Non-pigmented ciliary epithelial cell (primary cell): ENCODE measurements around the gene SOX1.

ENCODE experiments used
- DNase-seq: peaks from one replicate; pipeline ENCODE4 v3.0.0-alpha.2; 2010; ENCODE audit warnings: low read depth

The SOX1 gene

DNA sequence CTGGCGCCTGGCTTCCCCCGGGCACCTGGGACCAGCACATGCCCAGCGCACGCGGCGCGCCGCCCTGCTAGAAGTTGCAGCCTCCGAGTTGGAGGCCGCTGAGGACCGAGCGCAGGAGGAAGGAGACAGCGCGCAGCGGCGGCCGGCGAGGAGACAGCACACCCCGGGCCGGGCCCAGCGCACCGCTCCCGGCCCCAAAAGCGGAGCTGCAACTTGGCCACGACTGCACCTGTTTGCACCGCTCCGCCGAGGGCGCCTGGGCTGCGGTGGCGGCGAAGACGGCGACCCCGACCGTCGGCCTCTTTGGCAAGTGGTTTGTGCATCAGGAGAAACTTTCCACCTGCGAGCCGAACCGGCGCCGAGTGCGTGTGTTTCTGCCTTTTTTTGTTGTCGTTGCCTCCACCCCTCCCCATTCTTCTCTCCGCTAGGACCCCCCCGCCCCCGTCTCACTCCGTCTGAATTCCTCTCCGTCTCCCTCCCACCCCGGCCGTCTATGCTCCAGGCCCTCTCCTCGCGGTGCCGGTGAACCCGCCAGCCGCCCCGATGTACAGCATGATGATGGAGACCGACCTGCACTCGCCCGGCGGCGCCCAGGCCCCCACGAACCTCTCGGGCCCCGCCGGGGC is at the start of gene SOX1:
SOX1 (plus strand) TSS at position 34 of the 626 bp plus-strand sequence; CDS start at position 544, 510 bp downstream.
- DNase-seq, result no peak

DNA sequence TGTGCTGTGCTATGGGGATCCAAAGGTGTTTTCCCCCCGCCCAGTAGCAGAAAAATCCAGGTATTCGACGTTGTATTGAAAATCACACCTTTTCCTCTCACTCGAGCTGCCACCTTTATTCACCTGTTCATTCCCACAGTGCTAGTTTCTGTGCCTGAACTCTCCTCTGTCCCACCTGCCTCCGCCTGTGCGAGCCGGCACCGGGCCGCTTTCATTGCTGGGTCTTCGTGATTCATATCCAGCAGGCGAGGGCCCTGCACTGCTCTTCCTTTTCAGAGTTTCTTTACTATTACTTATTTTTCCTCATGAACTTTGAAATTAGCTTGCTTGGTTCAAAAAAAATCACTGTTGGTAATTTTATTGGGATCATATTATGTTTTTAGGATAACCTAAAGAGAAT is 42.4 kb upstream of the SOX1 start:
- DNase-seq, result no peak

DNA sequence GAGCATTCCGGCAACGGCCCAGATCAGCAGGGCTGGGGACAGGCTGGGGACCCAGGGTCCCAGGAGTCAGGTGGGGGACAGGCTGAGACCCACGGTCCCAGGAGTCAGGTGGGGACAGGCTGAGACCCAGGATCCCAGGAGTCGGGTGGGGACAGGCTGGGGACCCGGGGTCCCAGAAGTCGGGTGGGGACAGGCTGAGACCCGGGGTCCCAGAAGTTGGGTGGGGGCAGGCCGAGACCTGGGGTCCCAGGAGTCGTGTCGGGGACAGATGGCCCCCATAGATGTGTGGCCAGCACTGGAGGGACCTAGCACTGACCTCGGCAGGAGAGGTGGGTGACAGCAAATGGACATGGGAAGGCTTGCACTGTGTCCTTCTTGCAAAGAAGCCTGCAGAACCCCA is 39.7 kb upstream of the SOX1 start:
- no peak for DNase-seq

DNA sequence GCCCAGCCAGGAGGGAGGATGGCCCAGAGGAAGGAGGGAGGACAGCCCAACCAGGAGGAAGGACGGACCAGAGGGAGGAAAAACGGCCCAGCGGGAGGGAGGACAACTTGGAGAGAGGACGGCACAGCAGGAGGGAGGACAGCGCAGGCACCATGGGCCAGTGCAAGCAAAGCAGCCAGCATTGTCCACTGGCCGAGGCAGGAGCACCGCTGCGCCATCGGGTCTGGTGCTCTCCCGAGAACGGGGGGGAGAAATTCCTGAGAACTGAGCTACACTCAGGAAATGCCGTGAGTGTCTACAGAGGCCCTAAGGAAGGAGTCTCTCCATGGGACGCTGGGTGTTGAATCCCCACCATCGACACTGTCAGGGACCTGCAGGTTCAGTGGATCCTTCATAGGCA is 38.5 kb upstream of the SOX1 start:
- DNase-seq, result no peak

DNA sequence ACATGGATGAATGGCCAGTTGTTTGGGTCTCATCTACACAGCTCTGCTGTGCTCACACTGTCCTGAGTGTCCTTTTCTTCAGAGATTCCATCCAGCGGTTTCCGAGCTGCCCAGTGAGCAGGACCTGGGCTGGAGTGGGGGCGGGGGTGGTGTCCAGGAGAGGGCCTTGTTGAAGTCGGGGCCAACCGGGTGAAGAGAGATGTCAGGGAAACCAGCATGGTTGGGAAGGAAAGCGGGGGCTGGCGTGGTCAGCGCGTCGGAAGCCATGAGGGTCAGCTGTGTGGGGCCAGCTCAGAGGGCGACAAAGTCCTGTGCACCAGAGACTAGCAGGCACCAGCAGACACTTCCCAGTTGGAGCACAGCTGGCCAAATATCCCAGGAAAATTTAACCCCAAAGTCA is 37.8 kb upstream of the SOX1 start:
- DNase-seq, result no peak

DNA sequence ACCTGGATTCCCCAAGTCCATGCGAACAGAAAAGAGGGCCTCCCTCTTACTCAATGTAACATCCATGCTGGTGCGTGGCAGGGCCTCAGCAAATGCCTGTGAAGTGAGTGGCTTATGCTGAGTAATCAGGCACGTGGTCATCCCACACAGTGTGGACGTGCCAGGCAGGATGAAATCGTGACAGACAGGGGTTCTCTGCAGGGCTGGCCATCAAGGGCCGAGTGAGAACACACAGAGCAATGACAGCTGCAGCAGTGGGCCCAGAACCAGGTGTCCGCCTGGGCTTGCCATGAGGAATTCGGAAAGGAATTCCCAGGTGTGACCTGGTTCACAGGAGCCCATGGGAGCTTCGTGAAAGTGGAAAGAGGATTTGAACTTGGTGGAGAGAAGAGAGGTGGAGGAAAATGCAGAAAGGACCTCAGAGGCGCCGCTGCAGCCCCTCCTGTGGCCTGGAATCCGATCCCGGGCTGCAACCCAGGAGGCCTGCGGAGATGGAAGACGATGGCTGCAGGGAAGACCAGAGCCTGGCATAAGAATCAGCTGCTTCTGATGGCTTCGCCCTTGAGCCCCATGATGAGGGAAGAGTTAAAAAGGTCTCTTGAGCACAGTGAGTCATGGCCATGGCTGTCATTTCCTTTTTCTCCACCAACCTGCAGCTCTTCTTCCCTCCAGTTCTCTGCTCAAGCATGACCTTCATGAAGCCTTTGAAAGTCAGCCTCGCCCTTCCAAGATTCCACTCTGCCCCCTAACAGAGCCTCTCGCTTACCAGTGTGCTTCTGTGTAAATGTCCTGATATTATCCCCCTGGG is 34.6 kb upstream of the SOX1 start:
- DNase-seq, result no peak

DNA sequence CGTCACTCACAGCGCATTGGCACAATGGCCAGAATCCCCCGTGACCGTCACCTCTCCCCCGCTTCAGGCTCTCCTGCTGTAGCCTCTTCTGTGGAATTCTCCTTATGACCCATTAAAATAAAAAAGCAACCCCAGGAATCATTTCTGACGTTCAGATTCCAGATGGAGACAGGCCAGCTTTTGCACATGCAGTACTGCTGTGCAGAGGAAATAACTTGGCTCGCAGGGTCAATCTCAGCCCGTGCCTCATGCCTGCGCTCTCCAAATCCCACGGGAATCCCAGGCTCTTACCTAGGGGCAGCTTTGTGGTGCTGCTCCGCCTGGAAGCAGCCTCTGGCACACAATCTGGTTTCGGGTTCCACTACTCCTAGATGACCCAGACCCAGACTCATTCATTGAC is 32.7 kb upstream of the SOX1 start:
- DNase-seq, result no peak

DNA sequence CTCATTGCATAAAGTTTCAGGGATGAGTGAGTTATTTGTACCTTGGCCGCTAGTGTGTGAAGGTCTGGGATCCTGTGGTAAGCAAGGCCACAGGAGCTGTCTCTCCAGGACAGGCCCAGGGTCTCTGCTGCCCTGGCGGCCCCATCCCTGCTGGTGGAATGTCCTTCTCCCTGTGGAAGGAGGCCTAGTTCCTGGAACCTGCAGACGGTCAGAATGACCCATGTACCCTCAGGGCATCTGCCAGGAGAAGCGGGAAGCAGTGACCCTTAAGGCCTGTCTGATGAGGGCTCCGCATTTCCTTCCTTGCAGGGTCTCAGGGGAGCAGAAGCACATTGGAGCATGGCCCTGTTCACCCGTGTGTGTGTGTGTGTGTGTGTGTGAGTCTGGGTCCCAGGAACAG is 32.1 kb upstream of the SOX1 start:
- DNase-seq, result no peak

DNA sequence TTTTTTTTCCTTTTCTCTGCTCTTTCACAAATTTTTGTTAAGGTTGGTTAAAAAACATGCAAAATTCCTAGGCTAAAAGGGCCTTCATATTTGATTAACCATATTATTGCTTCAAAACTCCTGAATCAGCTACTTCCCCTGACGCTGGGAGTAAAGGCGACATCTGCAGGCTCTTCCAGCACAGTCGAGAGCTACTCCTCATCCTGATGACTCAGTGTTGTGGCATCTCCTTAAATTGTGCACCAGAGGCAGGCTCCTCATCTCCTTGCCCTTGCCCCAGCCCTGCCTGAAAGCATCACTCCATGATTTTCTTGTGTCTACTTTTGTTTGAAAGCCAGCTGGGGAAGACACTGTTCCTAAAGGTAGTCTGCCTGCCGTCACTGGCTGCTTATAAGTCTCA is 24.5 kb upstream of the SOX1 start:
- no peak for DNase-seq

DNA sequence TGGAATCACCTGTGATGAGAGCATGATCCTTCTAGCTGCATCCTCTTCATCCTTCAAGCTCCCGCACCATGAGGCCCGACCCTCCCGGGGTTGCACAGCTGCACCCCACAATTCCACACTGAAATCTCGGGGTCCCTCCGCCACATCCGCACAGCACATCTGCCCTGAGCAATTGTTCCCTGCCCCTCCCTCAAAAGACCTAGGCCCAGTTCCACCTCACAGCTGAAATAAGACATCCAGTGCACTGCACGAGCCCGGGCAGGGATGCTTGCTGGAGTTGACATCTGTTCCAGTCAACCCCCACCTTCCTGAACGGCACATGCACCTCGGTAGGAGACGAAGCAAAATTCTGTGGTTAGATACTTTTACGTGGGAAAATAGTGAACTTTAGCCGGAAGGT is 14.7 kb upstream of the SOX1 start:
- no peak for DNase-seq

DNA sequence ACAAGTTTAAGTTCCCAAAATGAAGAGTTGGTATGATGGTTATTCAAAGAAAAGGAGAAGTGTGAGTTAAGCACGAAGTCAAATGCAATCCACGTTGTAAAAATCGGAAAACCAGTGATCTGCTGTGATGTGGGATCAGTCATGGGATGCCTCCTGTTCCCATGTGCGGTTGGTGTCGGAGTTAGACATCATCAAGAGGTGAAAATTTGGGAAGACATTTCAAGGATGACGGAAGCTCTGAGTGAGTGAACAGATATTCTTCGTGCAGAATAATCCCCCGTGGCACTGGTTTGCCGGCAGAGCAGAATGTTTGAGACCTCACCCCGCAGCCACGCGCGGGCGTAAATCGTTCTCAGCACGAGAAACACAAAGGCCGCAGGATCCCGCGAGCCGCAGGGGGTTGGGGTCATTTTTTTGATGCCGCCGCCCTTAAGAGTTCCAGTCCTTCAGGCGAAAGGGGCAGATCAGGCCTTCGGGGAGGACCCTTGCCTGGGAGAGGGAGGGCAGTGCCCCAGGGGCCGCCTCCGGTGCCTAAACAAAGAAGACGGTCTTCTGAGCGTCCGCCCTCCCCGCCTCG is 13.7 kb upstream of the SOX1 start:
- no peak for DNase-seq

DNA sequence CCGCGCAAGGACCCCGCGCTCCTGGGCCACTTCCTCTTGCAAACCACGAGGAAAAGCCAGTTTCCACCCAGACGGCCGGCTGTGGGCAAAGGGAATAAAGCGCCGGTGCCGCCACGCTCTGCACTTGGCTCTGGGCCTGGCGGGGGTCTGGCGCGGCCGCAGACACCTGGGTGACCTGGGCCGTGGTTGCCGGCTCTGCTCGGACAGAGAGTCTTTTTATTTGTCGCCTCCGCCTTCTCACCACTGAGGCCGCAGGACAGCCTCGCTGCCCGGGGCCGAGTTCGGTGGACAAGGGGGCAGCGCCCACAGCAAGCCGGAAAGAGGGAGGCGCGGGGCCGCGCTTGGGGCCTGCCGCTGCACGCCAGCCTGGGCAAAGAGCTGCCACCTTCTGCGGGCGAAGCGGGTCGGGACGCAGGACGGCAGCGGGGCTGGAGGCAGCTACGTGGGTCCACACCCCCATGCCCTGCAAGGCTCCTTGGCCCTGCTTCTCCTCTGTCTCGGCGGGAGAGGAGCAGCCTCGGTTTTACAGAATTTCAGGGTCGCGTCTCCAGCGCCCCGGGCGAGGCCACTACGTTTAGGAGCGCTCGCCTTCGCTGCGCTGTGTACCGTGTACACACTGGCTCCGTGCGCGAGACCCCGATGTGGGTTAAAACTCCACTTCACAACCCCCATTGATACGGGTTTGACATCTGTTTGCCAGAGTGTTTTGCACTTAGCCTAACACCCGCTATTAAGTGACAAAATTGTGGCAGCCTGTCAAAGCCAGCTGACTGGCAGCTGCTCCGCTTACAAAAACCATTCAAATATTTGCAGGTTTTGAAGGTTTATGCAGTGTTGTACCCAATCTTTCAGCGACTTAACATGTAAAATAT is 13.0 kb upstream of the SOX1 start:
- DNase-seq, result no peak

DNA sequence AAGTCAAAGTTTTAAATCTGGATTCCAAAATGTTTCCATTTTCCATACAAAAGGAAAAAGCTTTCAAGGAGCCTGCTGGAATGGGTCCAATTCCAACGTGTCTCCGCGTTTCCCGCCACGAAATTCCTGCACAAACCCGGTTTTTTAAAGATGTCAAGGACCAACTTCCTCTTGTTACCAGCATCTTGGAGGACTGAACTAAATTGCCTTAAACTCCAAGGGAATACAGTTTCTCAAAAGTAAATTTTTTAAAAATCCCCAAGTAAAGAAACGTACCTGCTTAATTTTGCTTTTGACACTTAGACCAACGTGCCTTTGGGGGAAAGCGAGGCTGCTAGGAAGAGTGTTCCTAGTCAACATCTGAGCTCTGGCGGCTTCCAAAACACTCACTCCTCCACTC is 12.3 kb upstream of the SOX1 start:
- no peak for DNase-seq

DNA sequence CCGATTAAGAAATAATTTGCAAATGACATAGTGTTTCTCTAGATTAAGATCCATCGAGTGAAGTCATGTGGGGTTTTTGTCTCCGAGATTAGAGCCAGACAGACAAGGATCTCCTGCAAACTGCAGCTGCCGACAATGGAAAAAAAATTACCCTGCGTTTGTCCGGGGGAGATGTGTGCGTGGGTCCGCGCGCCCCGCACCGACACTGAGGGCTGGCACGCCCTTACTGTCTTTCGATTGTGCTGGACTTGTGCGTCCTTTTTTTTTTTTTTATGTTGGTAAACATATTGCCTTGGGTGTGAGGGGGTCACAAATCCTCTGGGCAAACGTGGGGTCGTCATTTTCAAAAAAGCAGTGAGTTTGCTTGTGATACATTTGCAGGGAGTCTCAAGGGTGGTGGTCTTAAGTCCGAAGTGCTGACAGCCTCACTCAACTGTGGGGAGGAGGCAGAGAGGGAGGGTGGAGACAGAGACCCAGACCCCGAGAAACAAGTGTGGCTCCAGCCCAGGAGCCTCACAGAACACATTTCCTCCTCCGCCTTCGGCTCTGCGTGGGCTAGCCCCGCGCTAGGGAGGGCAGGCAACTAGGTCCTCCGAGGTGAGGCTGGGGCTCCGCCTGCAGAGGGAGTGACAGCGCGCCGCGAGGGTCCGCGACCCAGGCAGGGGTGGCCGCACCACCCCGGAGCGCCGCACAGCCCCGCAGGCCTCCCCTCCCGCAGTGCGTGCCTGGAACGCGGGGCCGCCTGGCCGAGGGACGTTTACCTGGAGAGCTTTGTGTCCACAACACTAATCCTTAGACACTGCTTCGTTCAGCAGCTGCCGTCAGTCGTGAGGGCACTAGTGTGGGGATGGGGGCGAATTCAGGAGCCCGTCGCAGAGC is 11.7 kb upstream of the SOX1 start:
- DNase-seq, result no peak

DNA sequence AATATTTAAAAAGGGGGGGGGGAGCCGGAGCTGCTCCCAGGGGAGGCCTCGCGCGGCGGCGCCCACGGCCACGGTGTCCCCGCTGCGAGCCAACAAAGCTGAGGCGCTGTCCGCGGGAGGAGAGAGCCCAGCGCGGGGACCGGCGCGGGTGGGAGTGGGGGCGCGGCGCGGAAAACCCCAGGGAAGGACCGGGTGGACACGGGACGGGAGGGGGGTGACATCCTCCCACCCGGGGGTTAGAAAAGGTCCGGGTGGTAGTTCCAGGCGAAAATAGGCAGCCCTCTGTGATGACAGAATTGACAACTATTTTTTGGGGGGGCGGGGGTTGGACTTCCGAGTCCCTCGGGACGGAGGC is 11.1 kb upstream of the SOX1 start:
- DNase-seq, result no peak

DNA sequence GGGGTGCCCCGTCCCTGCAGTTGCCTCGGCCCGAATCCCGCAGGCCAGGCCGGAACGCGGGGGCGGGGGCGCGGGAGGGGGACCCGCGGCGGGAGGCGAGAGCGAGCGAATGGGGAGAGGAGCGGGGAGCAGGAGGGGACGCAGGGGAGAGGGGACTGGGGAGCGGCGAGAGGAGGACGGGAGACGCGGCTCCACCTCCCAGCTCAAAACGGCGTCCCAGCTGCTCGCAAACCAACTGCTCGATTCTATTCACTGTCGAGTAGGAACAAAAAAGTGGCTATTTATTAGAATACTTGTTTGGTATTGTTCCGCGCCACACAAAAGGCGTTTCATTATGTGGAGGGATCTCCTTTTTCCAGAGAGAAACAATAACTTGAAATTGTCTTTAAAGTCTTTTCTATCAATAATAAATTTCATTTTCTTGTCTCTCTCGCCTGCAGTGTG is 10.6 kb upstream of the SOX1 start:
- no peak for DNase-seq

DNA sequence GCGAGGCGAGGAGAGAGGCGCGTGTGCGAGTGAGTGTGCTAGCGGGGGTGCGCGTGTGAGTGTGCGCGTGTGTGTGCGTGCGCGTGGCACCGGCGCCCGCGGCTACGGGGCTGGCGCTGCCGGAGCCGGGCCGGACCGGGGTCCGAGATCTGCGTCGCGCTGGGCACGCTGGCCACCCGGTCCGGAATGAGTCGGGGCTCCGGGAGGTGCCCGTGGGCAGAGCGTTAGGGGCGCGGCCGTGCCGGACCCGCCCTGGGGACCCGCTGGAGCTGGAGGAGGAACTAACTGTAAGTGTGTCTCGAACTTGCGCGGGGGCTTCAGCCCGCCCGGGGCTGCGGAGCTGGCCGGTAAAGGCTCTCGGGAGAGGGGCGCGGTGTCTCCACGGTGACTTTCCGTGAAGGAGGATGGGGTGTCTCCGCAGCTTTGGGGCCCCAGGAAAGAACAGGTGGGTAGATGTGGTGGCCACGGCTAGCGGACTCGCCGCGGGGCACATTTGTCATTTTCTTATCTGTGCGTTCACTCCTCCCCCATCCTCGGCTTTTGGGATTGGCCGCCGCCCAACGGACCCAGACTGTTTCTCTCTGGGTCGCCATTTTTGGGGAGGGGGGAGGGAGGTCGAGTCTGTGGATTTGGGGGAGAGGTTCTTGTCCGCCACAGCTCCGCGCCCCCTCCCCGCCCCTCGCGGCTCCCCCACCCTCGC is 10.1 kb upstream of the SOX1 start:
- no peak for DNase-seq

DNA sequence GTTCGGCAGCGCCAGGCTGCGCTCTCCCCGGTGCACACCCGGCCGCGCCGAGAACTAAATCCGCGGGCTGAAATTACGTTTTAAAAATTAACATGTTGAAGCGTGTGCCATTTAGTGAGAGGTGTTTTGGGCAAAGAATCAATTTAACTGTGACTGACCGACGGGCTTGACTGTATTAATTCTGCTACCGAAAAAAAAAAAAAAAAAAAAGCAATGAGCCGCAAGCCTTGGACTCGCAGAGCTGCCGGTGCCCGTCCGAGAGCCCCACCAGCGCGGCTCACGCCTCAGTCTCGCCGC is 9.6 kb upstream of the SOX1 start:
- DNase-seq, result no peak

DNA sequence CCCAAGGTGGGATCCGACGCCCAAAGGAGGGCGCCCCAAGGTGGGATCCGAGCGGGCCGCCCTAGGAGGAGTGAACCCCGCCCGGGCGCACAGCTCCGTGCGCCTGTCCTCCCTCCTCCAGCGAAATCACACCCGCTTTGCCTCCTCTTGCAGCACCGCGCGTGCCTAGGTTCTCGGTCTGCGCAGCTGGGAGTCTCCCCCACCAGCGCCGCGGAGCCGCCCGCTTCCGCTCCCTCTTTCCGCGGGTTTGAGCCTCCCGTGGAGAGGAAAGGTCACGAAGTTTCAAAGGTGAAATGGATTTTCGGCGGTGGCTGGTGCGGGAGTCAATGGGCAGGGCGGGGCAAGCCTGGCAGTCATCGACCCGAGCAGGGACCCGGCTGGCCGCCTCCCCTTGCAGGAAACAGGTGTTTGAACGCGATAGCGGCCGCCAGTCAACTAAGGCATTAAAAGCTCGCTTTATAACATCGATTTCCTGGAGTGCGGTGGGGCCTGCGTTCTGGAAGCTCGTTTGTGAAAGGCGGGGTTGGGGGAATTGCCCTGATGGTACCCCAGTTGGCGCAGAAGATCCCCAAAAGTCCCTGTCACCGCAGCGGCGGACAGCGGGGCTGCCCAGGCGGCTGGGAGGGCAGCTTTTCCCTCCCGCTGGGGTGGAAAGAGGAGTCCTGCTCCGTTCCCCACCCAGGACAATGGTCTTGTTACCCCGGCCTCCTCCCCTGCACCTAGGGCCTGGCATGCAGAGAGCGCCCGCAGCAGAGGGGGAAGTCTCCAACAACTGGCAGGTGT is 9.0 kb upstream of the SOX1 start:
- DNase-seq, result no peak

DNA sequence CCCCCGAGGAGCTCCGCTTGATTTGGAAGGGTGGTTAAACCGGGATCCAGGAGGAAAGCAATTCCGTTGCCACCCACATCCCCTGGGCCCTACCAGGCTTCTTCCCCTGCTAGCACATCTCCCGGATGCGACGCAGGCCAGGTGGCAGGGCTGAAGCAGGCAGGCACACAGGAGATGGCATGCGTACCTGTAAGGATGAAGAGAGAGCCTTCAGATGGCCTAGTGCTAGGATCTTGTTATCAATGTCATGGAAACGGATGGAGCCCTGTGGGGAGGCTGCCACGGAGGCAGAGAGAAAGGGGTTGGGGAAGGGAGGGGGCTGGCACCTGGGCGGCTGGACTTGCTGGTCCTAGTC is 8.5 kb upstream of the SOX1 start:
- no peak for DNase-seq

DNA sequence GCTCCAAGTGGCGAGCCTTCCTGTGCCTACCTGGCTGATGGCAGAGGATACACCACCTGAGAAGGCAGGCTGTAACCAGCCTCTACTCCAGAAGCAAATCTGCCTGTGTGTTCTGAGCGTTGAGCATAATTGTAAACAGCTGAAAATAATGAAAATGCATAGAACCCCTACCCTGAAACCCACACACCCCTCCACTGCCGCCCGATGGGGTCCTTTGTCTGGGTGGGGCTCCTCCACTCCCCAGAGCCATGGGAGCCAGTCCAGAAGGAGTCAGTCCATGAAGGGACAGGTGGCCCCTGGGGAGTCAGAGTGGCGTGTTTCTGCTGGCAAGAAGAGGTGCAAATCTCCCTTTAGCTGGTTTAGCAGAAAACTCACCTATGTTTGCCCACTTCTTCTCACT is 8.0 kb upstream of the SOX1 start:
- DNase-seq, result no peak
